PC-3 (cell line): ENCODE results near the gene IQCF5. TPM values are rescaled to one million over a fixed set of nuclear protein-coding genes. Genes with fewer than 3 reads are reported as not detected.

Source experiments
- ATAC-seq: fragments of 200-7000 bp; cut with Tn5 transposase; 2 replicates; pipeline ENCODE4 v1.9.1; 2020; ENCODE audit warnings: mild to moderate bottlenecking, moderate library complexity
- BruUV-seq: library from RNA; stranded (reverse); fragments of 400-500 nt; replicated peaks from 2 replicates; lab custom pipeline; 2021; lab: Mats Ljungman, UMichigan
- CTCF ChIA-PET: fragments of 300-600 bp; sonication (Branson Sonifier 250); formaldehyde crosslinking; loops from one replicate; lab custom pipeline; 2022; ENCODE audit warnings: antibody characterized with exemption; lab: Charles Lee
- POLR2A ChIA-PET: fragments of 300-600 bp; sonication (Branson Sonifier 250); formaldehyde crosslinking; loops from one replicate; lab custom pipeline; 2022; ENCODE audit warnings: antibody characterized with exemption; ENCODE audit not compliant: unreplicated experiment; lab: Charles Lee
- DNase-seq: peaks from one replicate; pipeline ENCODE4 v3.0.0-alpha.2; 2015
- H2AFZ ChIP-seq: fragments of 300-600 bp; sonication (generic); 2 replicates; pipeline ENCODE4 v1.6.0; 2016; ENCODE audit warnings: antibody characterized with exemption, low read length
- H3F3A ChIP-seq: fragments of 300-600 bp; sonication (generic); one replicate; pipeline ENCODE4 v1.6.0; 2017; ENCODE audit warnings: antibody characterized with exemption, low read length, control low read depth, mild to moderate bottlenecking; ENCODE audit not compliant: unreplicated experiment
- H3K27ac ChIP-seq: fragments of 300-600 bp; sonication (generic); 2 replicates; pipeline ENCODE4 v1.5.1; 2016; ENCODE audit warnings: mild to moderate bottlenecking, low read length
- H3K27me3 ChIP-seq: fragments of 300-600 bp; sonication (generic); 2 replicates; pipeline ENCODE4 v1.6.1; 2016; ENCODE audit warnings: low read length, mixed read lengths
- H3K36me3 ChIP-seq: fragments of 300-600 bp; sonication (generic); 2 replicates; pipeline ENCODE4 v1.6.1; 2016; ENCODE audit warnings: low read depth, mixed run types, low read length, mixed read lengths
- H3K4me1 ChIP-seq: fragments of 300-600 bp; sonication (generic); 2 replicates; pipeline ENCODE4 v1.5.1; 2016; ENCODE audit warnings: low read length; ENCODE audit not compliant: insufficient read depth
- H3K4me2 ChIP-seq: fragments of 300-600 bp; sonication (generic); 2 replicates; pipeline ENCODE4 v1.6.0; 2016; ENCODE audit warnings: low read length
- H3K4me3 ChIP-seq: fragments of 300-600 bp; sonication (generic); 2 replicates; pipeline ENCODE4 v1.5.1; 2016; ENCODE audit warnings: mild to moderate bottlenecking, low read length, mixed read lengths
- H3K79me2 ChIP-seq: fragments of 300-600 bp; sonication (generic); 2 replicates; pipeline ENCODE4 v1.6.1; 2017; ENCODE audit warnings: low read length, mixed read lengths
- H3K9ac ChIP-seq: fragments of 300-600 bp; sonication (generic); 2 replicates; pipeline ENCODE4 v1.6.0; 2016; ENCODE audit warnings: mild to moderate bottlenecking, low read length
- H3K9me2 ChIP-seq: fragments of 300-600 bp; sonication (generic); replicated peaks from 2 replicates; pipeline ENCODE4 v1.6.1; 2016; ENCODE audit warnings: mixed run types, low read length, mixed read lengths
- H3K9me3 ChIP-seq: fragments of 300-600 bp; sonication (generic); 2 replicates; pipeline ENCODE4 v1.6.1; 2016; ENCODE audit warnings: low read length, mixed read lengths
- H4K20me1 ChIP-seq: fragments of 300-600 bp; sonication (generic); 2 replicates; pipeline ENCODE4 v1.6.1; 2016; ENCODE audit warnings: low read length, mixed read lengths
- CTCF ChIP-seq: fragments of 300-600 bp; sonication (generic); conservative IDR thresholded peaks from 2 replicates; pipeline ENCODE4 v1.5.1; 2017; ENCODE audit warnings: antibody characterized with exemption, low read depth, mild to moderate bottlenecking, low read length
- EZH2 ChIP-seq: fragments of 300-600 bp; sonication (generic); IDR thresholded peaks from one replicate; pipeline ENCODE4 v1.6.1; 2017; ENCODE audit warnings: antibody characterized with exemption, mild to moderate bottlenecking, low read length; ENCODE audit not compliant: unreplicated experiment
- EZH2phosphoT487 ChIP-seq: fragments of 300-600 bp; sonication (generic); IDR thresholded peaks from 2 replicates; pipeline ENCODE4 v1.6.1; 2018; ENCODE audit warnings: mild to moderate bottlenecking, antibody characterized with exemption, low read length, borderline replicate concordance
- intact Hi-C: fragments of 100-400 bp; cut with micrococcal nuclease; formaldehyde crosslinking; loops from 2 replicates; pipeline ENCODE4 v1.9.0; 2023
- total RNA-seq: library from RNA; depleted of rRNA; stranded (reverse); fragments of >200 nt; gene quantifications from 2 replicates; pipeline ENCODE4 v1.2.3, GENCODE V29; 2014

IQCF5 gene
- total RNA-seq, 1 experiment from 2014 or later = not detected

GRCh38 chr3:51887620-51888019 is 12.2 kb upstream of the IQCF5 start:
- DNase-seq (peak; percentile 90), ATAC-seq (peak; percentile 90)
- H3F3A ChIP-seq = no peaks in the 10 kb centered on the region
- peaks cover 2% of the 10 kb centered on the region; the same call in 1 of the 2 replicates for H3K27me3 ChIP-seq
- TF ChIP-seq EZH2 (no peak), EZH2phosphoT487 (no peak), CTCF (no peak)
- peaks cover 16% of the 10 kb centered on the region for H3K4me1 ChIP-seq
- peak overlapping the region; percentile 10 for H3K4me2 ChIP-seq
- no peak overlapping the region for H3K4me3 ChIP-seq
- ChIA-PET POLR2A (no interaction called here), CTCF (interaction anchor here (0.5 to 1.0 kb wide), 3 partner anchors 10 to 54 kb away, joined by 3 read pairs; partner anchors contain the start of gene RRP9)
- no peaks in the 10 kb centered on the region for H4K20me1 ChIP-seq
- no peaks in the 10 kb centered on the region for H3K79me2 ChIP-seq
- no peak overlapping the region for H3K27ac ChIP-seq
- H3K9ac ChIP-seq = no peak overlapping the region
- intact Hi-C loops = no loop called here
- no peaks in the 10 kb centered on the region for H3K9me3 ChIP-seq
- BruUV-seq = no TSS peak
- no peaks in the 10 kb centered on the region for H3K9me2 ChIP-seq
- no peaks in the 10 kb centered on the region for H3K36me3 ChIP-seq
- no peak overlapping the region for H2AFZ ChIP-seq

GRCh38 chr3:51886447-51886846 is 11.0 kb upstream of the IQCF5 start:
- Histone ChIP-seq H3K27me3 (peaks cover 6% of the 10 kb centered on the region; the same call in 1 of the 2 replicates), H2AFZ (no peak overlapping the region), H3K4me3 (no peak overlapping the region), H3K9ac (no peak overlapping the region), H4K20me1 (no peaks in the 10 kb centered on the region), H3K79me2 (no peaks in the 10 kb centered on the region), H3K9me3 (no peaks in the 10 kb centered on the region), H3K9me2 (no peaks in the 10 kb centered on the region), H3K4me1 (peaks cover 16% of the 10 kb centered on the region), H3K27ac (no peak overlapping the region), H3K4me2 (no peak overlapping the region), H3K36me3 (no peaks in the 10 kb centered on the region), H3F3A (no peaks in the 10 kb centered on the region)
- intact Hi-C loops = no loop called here
- POLR2A ChIA-PET = no interaction called here
- CTCF ChIA-PET = no interaction called here
- BruUV-seq = no TSS peak
- DNase-seq (no peak), ATAC-seq (no peak)
- TF ChIP-seq CTCF (no peak), EZH2phosphoT487 (no peak), EZH2 (no peak)

- no peak overlapping the region for H3K4me2 ChIP-seq
Measured at GRCh38 chr3:51879937-51880336, 4.5 kb upstream of the IQCF5 start.

More at GRCh38 chr3:51879937-51880336, 4.5 kb upstream of the IQCF5 start:
- no peaks in the 10 kb centered on the region for H3K79me2 ChIP-seq
- POLR2A ChIA-PET = no interaction called here
- H3K9me3 ChIP-seq = no peaks in the 10 kb centered on the region
- CTCF ChIA-PET = no interaction called here
- TF ChIP-seq EZH2phosphoT487 (no peak), EZH2 (no peak), CTCF (no peak)
- peaks cover 5% of the 10 kb centered on the region; the same call in 1 of the 2 replicates for H3K4me1 ChIP-seq
- 0 out of 2 replicates have a peak, but pooled peaks cover 5% of the 10 kb centered on the region for H3K9me2 ChIP-seq
- BruUV-seq = no TSS peak
- H3K4me3 ChIP-seq = no peak overlapping the region
- H3K27me3 ChIP-seq = peaks cover 6% of the 10 kb centered on the region; the same call in 1 of the 2 replicates
- intact Hi-C loops = no loop called here
- DNase-seq (peak; percentile 27), ATAC-seq (no peak; the same call in 1 of the 2 replicates)
- no peak overlapping the region for H2AFZ ChIP-seq
- no peaks in the 10 kb centered on the region for H4K20me1 ChIP-seq
- H3K9ac ChIP-seq = no peak overlapping the region
- H3K27ac ChIP-seq = no peak overlapping the region
- H3F3A ChIP-seq = no peaks in the 10 kb centered on the region
- no peaks in the 10 kb centered on the region for H3K36me3 ChIP-seq
